ENCODE data around the gene ADAMTS13.

Gene ADAMTS13

GRCh38 chr9:133397370-133397769, 24.8 kb upstream of the ADAMTS13 start:
- Mint-ChIP-seq H3K36me3 (ENCODE audit: low read depth) (no peaks in the 10 kb centered on the region), H3K9me3 (no peaks in the 10 kb centered on the region), H3K27ac (no peak overlapping the region), H3K4me3 (no peak overlapping the region), H3K27me3 (ENCODE audit: low read depth) (peaks cover 9% of the 10 kb centered on the region), H3K4me1 (no peaks in the 10 kb centered on the region)
- TF ChIP-seq, protein P1, sequence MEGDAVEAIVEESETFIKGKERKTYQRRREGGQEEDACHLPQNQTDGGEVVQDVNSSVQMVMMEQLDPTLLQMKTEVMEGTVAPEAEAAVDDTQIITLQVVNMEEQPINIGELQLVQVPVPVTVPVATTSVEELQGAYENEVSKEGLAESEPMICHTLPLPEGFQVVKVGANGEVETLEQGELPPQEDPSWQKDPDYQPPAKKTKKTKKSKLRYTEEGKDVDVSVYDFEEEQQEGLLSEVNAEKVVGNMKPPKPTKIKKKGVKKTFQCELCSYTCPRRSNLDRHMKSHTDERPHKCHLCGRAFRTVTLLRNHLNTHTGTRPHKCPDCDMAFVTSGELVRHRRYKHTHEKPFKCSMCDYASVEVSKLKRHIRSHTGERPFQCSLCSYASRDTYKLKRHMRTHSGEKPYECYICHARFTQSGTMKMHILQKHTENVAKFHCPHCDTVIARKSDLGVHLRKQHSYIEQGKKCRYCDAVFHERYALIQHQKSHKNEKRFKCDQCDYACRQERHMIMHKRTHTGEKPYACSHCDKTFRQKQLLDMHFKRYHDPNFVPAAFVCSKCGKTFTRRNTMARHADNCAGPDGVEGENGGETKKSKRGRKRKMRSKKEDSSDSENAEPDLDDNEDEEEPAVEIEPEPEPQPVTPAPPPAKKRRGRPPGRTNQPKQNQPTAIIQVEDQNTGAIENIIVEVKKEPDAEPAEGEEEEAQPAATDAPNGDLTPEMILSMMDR (IDR thresholded peaks at IDR 0.05; ENCODE audit: unreplicated experiment in 3 of 3) = no peak

DNA sequence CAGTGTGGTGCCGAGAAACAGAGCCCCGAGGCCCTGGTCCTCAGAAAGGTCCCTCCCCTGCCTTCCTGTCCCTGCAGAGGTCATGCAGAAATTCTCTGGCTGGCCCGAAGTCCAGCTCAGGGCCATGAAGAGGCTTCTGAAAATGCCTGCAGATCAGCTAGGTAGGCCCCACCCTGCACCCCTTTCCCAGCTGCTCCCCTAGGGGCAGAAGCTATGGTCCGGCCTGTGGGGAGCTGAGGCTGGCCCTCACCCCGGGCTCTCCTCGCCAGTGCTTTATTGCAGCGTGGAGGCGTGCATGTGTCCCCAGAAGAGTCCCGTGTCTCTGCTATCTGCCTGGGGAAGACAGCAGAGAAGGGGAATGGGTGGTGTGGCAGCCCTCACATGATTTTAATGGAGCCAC, 24.3 kb upstream of the ADAMTS13 start:
- Mint-ChIP-seq H3K27me3 (ENCODE audit: low read depth) (peaks cover 9% of the 10 kb centered on the region), H3K27ac (no peak overlapping the region), H3K36me3 (ENCODE audit: low read depth) (no peaks in the 10 kb centered on the region), H3K9me3 (no peaks in the 10 kb centered on the region), H3K4me1 (no peaks in the 10 kb centered on the region), H3K4me3 (no peak overlapping the region)
- TF ChIP-seq, protein P1 (IDR thresholded peaks at IDR 0.05; ENCODE audit: unreplicated experiment in 3 of 3) = no peak

DNA sequence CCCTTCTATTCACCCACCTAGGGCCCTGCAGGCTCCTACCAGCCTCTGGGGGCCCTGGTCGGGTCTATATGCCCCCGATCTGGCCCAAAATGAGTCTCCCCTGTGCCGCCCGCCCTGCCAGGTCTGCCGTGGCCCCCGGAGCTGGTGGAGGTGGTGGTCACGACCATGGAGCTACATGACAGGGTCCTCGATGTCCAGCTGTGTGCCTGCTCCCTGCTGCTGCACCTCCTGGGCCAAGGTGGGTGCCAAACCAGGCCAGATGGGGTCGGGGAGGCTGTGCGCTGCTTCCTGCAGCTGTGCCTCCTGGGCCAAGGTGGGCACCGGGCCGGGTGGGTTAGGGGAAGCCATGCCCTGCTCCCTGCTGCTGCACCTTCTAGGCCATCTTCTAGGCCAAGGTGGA, 21.9 kb upstream of the ADAMTS13 start:
- TF ChIP-seq, protein P1 (IDR thresholded peaks at IDR 0.05; ENCODE audit: unreplicated experiment in 3 of 3) = no peak
- Mint-ChIP-seq H3K4me1 (no peaks in the 10 kb centered on the region), H3K27ac (no peak overlapping the region), H3K27me3 (ENCODE audit: low read depth) (peaks cover 9% of the 10 kb centered on the region), H3K9me3 (no peaks in the 10 kb centered on the region), H3K36me3 (ENCODE audit: low read depth) (peaks cover 1% of the 10 kb centered on the region), H3K4me3 (no peak overlapping the region)

DNA sequence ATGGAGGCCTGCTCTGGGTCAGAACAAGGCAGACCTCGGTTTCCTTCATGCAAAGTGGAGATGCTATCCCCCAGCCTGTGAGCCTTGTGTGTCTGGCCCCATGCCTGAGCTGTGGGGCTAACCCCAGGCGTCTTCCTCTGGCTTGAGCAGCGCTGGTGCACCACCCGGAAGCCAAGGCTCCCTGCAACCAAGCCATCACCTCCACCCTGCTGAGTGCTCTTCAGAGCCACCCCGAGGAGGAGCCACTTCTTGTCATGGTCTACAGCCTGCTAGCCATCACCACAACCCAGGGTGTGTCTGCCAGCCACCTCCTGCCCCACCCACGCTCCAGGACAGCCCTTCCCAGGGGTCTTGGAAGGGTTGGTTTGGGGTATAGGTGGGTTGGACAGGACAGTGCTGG, 20.6 kb upstream of the ADAMTS13 start:
- TF ChIP-seq, protein P1 (IDR thresholded peaks at IDR 0.05; ENCODE audit: unreplicated experiment in 3 of 3) = no peak
- Mint-ChIP-seq H3K27ac (no peak overlapping the region), H3K4me1 (no peaks in the 10 kb centered on the region), H3K36me3 (ENCODE audit: low read depth) (peaks cover 14% of the 10 kb centered on the region), H3K9me3 (no peaks in the 10 kb centered on the region), H3K27me3 (ENCODE audit: low read depth) (peaks cover 9% of the 10 kb centered on the region), H3K4me3 (no peak overlapping the region)

- no peak overlapping the region for H3K27ac Mint-ChIP-seq
- no peak overlapping the region for H3K4me3 Mint-ChIP-seq
- TF ChIP-seq, protein P1 (IDR thresholded peaks at IDR 0.05; ENCODE audit: unreplicated experiment in 3 of 3) = no peak
- H3K27me3 Mint-ChIP-seq (ENCODE audit: low read depth) = peaks cover 2% of the 10 kb centered on the region
- H3K9me3 Mint-ChIP-seq = no peaks in the 10 kb centered on the region
- peaks cover 23% of the 10 kb centered on the region for H3K36me3 Mint-ChIP-seq (ENCODE audit: low read depth)
- H3K4me1 Mint-ChIP-seq = peaks cover 4% of the 10 kb centered on the region
These were observed 19.5 kb upstream of the ADAMTS13 start for GRCh38 chr9:133402689-133403088.

DNA sequence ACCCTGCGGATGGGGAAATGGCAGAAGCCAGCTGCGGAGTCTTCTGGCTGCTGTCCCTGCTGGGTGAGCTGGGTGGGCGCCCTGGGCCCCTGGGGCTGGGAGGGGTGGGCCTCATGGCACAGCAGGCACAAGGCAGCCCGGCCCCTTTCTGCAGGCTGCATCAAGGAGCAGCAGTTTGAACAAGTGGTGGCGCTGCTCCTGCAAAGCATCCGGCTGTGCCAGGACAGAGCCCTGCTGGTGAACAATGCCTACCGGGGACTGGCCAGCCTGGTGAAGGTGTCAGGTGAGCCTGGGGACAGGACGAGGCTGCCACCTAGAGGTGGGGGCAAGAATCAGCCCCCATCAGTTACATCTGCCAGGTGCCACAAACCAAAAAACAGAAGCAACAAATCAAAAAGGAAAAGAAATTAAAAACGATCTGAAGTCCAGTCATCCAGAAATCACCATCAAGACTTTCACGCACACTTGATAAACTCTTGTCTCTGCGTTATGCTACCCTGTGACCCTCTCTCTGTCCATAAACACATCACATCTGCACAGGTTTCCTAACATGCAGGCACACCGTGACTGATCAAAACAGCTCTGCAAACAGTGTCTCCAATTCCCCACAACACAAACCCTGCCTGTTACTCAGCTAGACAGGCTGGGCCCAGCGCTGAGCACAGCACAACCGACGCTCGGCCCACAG, 18.3 kb upstream of the ADAMTS13 start:
- Mint-ChIP-seq H3K9me3 (no peaks in the 10 kb centered on the region), H3K27me3 (ENCODE audit: low read depth) (no peaks in the 10 kb centered on the region), H3K4me1 (peaks cover 4% of the 10 kb centered on the region), H3K36me3 (ENCODE audit: low read depth) (peaks cover 25% of the 10 kb centered on the region), H3K4me3 (no peak overlapping the region), H3K27ac (no peak overlapping the region)
- TF ChIP-seq, protein P1 (IDR thresholded peaks at IDR 0.05; ENCODE audit: unreplicated experiment in 3 of 3) = peak in 2 of 3 experiments; percentile 15 to 32

All from nephron (organoid).